Stimulated activated CD8-positive, alpha-beta memory T cell treated with anti-CD3 and anti-CD28 coated beads, Interleukin-4, amount 100 ng/mL, for 4 hours (primary cell): ENCODE measurements around the gene CDKN2A.
A peak's percentile ranks its signal among the peaks of the same experiment; 100 is the strongest.

Experiments used
- DNase-seq, 2 donors: peaks; one replicate each; pipeline ENCODE4 v3.0.0-alpha.2; 2020; ENCODE audit warnings: low read depth in 2 of 2, low spot score in 1 of 2

The CDKN2A gene

GRCh38 chr9:22008384-22008716 is 14.2 kb upstream of the CDKN2A start:
- DNase-seq, result no peak

GRCh38 chr9:22005702-22006606 is 11.8 kb upstream of the CDKN2A start:
- DNase-seq, result no peak

GRCh38 chr9:22005021-22005701 is 11.0 kb upstream of the CDKN2A start:
- no peak for DNase-seq

- no peak for DNase-seq
These were observed 7.8 kb upstream of the CDKN2A start for GRCh38 chr9:22002038-22002437.

DNA sequence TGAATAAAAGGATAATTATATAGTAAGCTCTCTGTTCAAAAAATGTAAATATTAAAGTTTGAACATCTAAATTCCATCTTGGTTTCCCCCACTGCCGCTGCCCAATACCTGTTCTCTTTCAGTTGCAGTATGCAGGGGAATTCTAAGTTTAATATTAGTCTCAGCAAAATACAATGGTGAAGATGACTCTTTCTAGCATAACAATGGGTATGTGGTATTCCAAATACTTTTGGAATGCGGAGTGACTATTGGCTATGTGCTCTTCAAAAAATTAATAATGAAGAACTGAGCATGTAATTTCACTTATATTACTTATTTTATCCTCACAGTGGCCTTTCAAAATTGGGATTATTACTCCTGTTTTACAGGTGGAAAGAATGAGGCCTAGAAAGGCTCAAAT is 3.8 kb upstream of the CDKN2A start:
- no peak for DNase-seq

GRCh38 chr9:21997480-21997879 is 3.3 kb upstream of the CDKN2A start:
- DNase-seq, result no peak

- DNase-seq, result no peak
These were observed 2.7 kb upstream of the CDKN2A start for GRCh38 chr9:21996858-21997257.

GRCh38 chr9:21996438-21996837 is 2.2 kb upstream of the CDKN2A start:
- no peak for DNase-seq

DNA sequence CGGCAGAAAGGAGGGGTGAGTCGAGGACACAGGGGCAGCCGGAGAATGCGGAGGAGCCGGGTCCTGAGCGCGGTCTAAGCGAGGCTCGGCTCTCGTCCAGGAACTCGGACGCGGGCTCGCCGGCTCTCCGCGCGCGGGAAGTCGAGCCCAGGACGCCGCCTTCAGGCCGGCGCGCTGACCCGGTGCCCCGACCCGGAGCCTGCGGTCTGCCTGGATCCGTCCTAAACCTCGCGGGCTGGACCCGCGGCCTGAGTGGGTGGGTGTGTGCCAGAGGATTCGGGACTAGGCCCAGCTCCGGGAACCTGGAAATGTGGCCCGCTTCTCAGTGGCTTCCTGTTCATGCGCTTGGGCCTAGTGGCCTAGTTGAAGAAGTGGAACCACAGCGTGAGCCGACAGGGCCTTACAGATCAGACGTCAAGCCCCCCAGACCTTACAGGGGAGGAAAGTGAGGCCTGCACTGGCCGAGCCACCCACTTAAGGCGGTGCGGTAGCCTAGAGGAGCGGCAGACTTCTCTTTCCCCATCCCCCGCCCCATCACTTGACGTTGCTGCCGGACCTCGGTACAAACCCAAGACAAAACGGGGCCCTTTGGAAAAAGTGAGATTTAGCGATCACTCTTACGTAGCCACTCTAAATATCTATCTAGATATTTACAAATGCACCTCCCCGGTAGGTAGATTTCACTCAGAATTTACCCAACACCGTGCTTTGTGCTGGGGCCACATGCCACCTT is 1.6 kb upstream of the CDKN2A start:
- DNase-seq, result no peak

DNA sequence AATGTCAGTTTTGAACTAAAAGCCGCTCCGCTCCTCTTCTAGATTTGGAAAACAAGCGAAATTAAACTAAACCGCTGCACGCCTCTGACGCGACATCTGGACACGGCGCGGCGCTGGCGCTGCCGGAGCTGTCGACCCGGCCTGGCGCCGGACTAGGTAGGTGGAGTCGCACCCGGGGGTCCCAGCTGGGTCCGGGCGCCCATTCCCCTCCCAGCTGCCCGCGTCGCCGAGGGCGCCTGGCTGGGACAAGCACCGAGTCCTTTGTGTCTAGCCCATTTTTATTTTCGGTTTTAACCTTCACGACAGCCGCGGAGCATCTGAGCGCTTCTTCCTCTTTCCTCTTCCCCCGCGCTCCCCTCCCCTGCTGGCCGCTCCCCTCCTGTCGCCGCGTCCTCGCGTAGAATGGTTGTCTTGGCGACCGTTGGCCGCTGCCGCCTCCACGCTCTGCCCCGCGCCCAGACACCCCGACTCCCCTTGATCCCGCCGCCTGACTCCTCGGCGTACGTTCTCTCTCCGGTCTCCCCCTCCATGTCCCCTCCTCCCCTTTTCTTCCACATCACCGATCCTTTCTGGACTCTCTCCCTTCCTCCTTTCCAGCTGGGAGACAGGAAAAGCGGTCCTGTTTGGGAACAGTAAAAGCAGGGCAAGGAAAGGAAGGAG is 944 bp upstream of the CDKN2A start:
- peak in 1 of 2 donors; percentile 57 for DNase-seq

DNA sequence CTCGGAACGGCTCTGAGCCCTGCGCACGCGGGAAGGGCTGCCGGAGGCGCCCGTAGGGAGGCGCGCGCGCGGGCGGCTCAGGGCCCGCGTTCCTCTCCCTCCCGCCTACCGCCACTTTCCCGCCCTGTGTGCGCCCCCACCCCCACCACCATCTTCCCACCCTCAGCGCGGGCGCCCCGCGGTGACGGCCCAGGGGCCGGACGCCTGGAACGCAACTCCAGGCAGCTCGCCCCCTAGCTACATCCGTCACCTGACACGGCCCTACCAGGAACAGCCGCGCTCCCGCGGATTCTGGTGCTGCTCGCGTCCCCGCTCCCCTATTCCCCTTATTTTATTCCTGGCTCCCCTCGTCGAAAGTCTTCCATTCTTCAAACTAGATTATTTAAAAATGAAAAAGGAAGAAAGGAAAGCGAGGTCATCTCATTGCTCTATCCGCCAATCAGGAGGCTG is 389 bp upstream of the CDKN2A start, which contains the start of gene CDKN2B-AS1:
CDKN2B-AS1 (plus strand) TSS at position 236 of the 450 bp plus-strand sequence.
- no peak for DNase-seq

GRCh38 chr9:21993007-21993406 is 1.2 kb downstream of the CDKN2A start:
- DNase-seq, result no peak

DNA sequence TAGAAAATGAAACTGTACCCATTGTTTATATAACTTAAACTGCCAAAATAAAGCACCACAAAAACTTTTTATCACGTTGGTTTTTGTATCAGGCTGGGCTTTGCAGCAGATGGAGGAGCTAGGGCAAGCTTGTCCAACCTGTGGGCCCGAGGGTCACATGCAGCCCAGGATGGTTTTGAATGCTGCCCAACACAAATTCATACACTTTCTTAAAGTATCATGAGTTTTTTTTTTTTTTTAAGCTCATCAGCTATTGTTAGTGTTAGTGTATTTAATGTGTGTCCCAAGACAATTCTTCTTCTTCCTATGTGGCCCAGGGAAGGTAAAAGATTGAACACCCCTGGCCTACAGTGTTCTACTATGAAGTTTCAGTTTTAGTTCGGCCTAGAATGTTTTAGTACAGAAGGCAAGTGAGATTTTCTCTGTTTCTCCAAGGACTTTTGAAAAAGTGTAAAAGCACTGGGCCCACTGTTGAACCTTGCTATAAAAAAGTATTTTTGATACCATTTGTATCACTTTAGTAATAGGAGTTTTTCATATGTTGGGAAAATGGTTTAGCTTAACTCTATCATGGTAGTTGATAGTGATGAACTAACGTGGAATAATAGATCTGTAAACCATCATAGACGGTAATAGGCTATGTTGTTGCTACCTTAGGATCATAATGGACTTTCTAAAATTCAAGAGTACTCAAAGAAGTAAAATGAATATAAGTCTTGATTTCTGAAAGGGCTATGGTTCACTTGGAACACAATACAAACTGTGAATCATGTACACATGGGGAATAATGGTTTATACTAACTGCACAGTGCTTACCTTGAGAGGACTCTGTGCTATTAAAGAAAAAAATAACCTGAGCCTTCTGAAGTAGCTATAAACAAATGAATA is 2.9 kb downstream of the CDKN2A start:
- no peak for DNase-seq

DNA sequence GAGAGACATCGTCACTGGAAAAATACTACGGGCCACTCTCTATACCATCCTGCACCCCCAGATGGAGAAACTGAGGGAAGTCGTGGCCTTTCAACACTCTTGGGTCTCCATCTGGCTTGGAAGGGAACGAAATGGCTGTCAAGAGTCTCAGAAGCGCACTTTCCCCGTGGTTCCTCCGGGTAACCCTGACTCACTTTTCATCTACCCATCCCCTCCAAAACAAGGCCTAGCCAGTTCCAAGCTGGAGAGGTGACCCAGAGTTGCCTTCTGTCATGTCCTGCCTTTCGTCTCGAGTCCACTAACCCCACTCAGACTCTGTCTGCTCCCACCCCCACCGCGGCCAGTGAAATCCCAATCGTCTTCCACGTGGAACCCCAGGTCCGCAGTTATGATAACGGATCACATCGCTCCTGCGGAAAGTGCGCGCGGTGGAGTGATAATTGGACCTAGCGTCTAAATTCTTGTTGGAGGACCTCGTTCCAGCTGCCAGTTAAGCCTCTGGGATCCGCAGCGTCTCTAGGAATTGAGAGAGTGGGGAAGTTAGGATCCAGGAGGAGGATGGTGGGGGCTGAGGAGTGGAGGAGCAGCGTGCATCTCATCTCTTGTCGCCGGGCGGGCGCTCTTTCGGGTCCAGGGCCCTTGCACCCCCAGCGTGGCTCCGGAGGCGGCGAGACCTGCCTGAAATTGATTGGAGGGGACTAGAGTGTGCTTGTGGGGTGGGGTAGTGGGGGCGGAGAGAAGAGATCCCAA is 4.6 kb downstream of the CDKN2A start:
- DNase-seq, result no peak

- DNase-seq, result no peak
These were observed 5.9 kb downstream of the CDKN2A start for GRCh38 chr9:21988056-21988990.

DNA sequence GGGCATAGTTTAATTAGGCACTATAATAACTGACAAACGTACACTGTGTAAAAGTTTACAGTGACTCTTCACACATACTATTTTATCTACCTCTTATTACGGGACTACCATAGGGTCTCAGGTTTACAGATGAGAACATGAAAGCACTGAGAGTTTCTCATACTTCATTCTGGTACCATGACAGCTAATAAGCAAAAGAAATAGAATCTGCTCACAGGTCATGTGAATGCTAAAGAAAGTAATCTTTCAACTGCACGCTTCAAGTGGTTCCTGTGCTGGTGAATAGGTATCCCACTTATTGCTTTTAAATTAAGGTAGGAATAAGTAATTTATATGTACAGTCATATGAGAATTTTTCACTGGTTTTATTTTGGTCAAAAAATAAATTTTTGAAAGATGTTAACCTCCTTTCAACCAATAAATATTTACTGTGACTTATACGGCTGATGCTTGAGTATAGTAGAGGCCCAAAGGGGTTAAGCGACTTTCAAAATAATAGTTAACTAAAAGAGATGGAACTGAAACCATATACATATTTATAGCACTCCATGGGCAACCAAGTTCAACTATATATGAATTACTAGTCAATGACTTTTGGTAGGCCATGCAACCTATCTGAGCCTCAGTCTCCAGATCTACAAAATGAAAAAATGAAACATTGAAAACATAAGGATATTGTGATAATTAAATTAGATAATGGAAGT is 8.1 kb downstream of the CDKN2A start:
- no peak for DNase-seq

DNA sequence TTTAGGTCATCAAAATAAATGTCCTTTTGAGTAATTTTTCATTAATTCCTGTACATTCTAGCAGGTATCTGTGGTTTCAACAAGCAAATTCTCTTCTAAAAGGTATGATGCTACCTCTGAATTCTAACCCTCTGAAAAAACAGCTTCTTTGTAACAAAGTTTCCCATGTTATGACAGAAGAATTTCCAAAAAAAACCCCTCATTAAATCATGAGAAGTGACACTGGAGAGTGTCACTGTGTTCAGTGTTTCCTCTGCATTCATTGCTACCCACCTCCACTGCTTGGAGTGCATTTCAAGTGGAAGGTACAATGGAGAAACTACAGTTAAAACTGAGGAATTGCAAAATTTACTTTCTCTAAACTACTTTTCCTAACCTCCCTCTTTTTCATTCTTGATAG is 10.1 kb downstream of the CDKN2A start:
- no peak for DNase-seq

DNA sequence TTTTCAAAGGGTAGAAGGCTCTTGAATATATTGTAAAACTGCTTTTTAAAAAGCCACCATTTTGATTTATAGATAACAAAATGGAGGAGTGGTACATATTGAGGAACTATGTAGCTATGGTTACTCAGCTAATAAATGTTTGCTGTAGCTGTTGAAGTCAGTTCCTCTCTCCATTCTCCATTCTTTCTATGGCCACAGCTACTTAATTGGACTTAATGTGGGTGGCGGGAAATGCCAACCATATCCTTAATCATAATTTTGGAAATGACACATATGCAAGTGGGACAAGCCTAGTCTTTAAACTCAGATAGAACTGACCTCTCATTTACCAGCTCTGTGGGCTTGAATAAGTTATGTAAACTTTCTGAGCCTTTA is 10.6 kb downstream of the CDKN2A start:
- DNase-seq, result no peak
